ENCODE data around the gene ROBO1. TPM values are rescaled to one million over a fixed set of nuclear protein-coding genes. Genes with fewer than 3 reads are reported as not detected.

ROBO1 gene
- total and polyA plus RNA-seq, 2 donors (not counting 1 experiment from before 2014, with no cell fraction given) = 0.27 to 3.2 TPM

- TF ChIP-seq CTCF (IDR thresholded peaks at IDR 0.05) = no peak
- no peak for TF ChIP-seq EZH2 (IDR thresholded peaks at IDR 0.05; ENCODE audit: borderline replicate concordance, insufficient read depth, low read depth, low read length, poor library complexity, severe bottlenecking)
- ChIA-PET CTCF (no interaction called here), POLR2A (no interaction called here)
- Mint-ChIP-seq H3K27me3 (no peaks in the 10 kb centered on the region), H3K4me1 (no peaks in the 10 kb centered on the region), H3K9me3 (ENCODE audit: insufficient read depth) (no peaks in the 10 kb centered on the region), H3K27ac (no peak overlapping the region), H3K4me3 (no peak overlapping the region)
- no peaks in the 10 kb centered on the region for H3K4me1 ChIP-seq (ENCODE audit: control insufficient read depth in 2 of 2, insufficient read depth in 2 of 2, low read length in 2 of 2)
- intact Hi-C loops (cut with micrococcal nuclease) = no loop called here
- H3K9ac ChIP-seq (ENCODE audit: low read length) = no peak overlapping the region
- WGBS (ENCODE audit: insufficient coverage) = no CpG with 5 or more reads among the region's 4 CpGs
- DNase-seq = no peak
- H3K9me3 ChIP-seq (ENCODE audit: control extremely low read depth in 1 of 3, control insufficient read depth in 2 of 3, insufficient read depth in 1 of 3, low read length in 2 of 3) = no peaks in the 10 kb centered on the region
- H4K20me1 ChIP-seq (ENCODE audit: control insufficient read depth, insufficient read depth, low read length, poor library complexity, severe bottlenecking) = no peaks in the 10 kb centered on the region
- H3K36me3 ChIP-seq (replicated peaks in 1 of 2; ENCODE audit: control extremely low read depth in 1 of 2, control insufficient read depth in 1 of 2, extremely low read depth in 1 of 2, insufficient read depth in 2 of 2, low read length in 1 of 2) = no peaks in the 10 kb centered on the region
- H3K4me2 ChIP-seq (replicated peaks; ENCODE audit: low read depth, low read length, poor library complexity, severe bottlenecking) = no peak overlapping the region
- no peak overlapping the region for H3K4me3 ChIP-seq (ENCODE audit: control extremely low read depth in 1 of 5, extremely low read depth in 1 of 5, insufficient read depth in 1 of 5, low read depth in 2 of 5, low read length in 4 of 5)
- ATAC-seq (ENCODE audit: low read depth) = no peak
- H3K27ac ChIP-seq (ENCODE audit: low read length in 2 of 2) = no peak overlapping the region
- no peaks in the 10 kb centered on the region for H3K79me2 ChIP-seq (ENCODE audit: control insufficient read depth, insufficient read depth, low read length)
- H2AFZ ChIP-seq (ENCODE audit: insufficient read depth, low read depth, low read length, poor library complexity, severe bottlenecking) = no peak overlapping the region
- H3K27me3 ChIP-seq (replicated peaks in 1 of 4; ENCODE audit: control extremely low read depth in 1 of 4, control insufficient read depth in 3 of 4, insufficient read depth in 4 of 4, low read length in 3 of 4) = no peaks in the 10 kb centered on the region
These were observed 552.5 kb downstream of the ROBO1 start for GRCh38 chr3:79215286-79215685.

- intact Hi-C loops (cut with micrococcal nuclease) = no loop called here
- no peaks in the 10 kb centered on the region for H3K9me3 Mint-ChIP-seq (ENCODE audit: insufficient read depth)
- H3K4me3 Mint-ChIP-seq = no peak overlapping the region
- CTCF ChIA-PET = no interaction called here
- ATAC-seq (ENCODE audit: low read depth) = no peak
- no peaks in the 10 kb centered on the region for H3K79me2 ChIP-seq (ENCODE audit: control insufficient read depth, insufficient read depth, low read length)
- no peaks in the 10 kb centered on the region for H3K4me1 Mint-ChIP-seq
- H3K9me3 ChIP-seq (ENCODE audit: control extremely low read depth in 1 of 3, control insufficient read depth in 2 of 3, insufficient read depth in 1 of 3, low read length in 2 of 3) = no peaks in the 10 kb centered on the region
- no peak overlapping the region for H3K4me2 ChIP-seq (replicated peaks; ENCODE audit: low read depth, low read length, poor library complexity, severe bottlenecking)
- TF ChIP-seq CTCF (IDR thresholded peaks at IDR 0.05) (no peak), EZH2 (IDR thresholded peaks at IDR 0.05; ENCODE audit: borderline replicate concordance, insufficient read depth, low read depth, low read length, poor library complexity, severe bottlenecking) (no peak)
- H3K27ac Mint-ChIP-seq = no peak overlapping the region
- H3K9ac ChIP-seq (ENCODE audit: low read length) = no peak overlapping the region
- DNase-seq = no peak
- no peaks in the 10 kb centered on the region for H3K4me1 ChIP-seq (ENCODE audit: control insufficient read depth in 2 of 2, insufficient read depth in 2 of 2, low read length in 2 of 2)
- H3K36me3 ChIP-seq (replicated peaks in 1 of 2; ENCODE audit: control extremely low read depth in 1 of 2, control insufficient read depth in 1 of 2, extremely low read depth in 1 of 2, insufficient read depth in 2 of 2, low read length in 1 of 2) = no peaks in the 10 kb centered on the region
- H3K27ac ChIP-seq (ENCODE audit: low read length in 2 of 2) = no peak overlapping the region
- no peak overlapping the region for H3K4me3 ChIP-seq (ENCODE audit: control extremely low read depth in 1 of 5, extremely low read depth in 1 of 5, insufficient read depth in 1 of 5, low read depth in 2 of 5, low read length in 4 of 5)
- WGBS (ENCODE audit: insufficient coverage) = 88% methylated on average over 9 of the region's 12 CpGs
- POLR2A ChIA-PET = no interaction called here
- H4K20me1 ChIP-seq (ENCODE audit: control insufficient read depth, insufficient read depth, low read length, poor library complexity, severe bottlenecking) = no peaks in the 10 kb centered on the region
- no peaks in the 10 kb centered on the region for H3K27me3 ChIP-seq (replicated peaks in 1 of 4; ENCODE audit: control extremely low read depth in 1 of 4, control insufficient read depth in 3 of 4, insufficient read depth in 4 of 4, low read length in 3 of 4)
- no peaks in the 10 kb centered on the region for H3K27me3 Mint-ChIP-seq
- H2AFZ ChIP-seq (ENCODE audit: insufficient read depth, low read depth, low read length, poor library complexity, severe bottlenecking) = no peak overlapping the region
These were observed 556.0 kb downstream of the ROBO1 start for GRCh38 chr3:79211586-79212359.

Measured in B cell (primary cell).